ENCODE data around the gene SHISA2.

- TF ChIP-seq, protein P1, sequence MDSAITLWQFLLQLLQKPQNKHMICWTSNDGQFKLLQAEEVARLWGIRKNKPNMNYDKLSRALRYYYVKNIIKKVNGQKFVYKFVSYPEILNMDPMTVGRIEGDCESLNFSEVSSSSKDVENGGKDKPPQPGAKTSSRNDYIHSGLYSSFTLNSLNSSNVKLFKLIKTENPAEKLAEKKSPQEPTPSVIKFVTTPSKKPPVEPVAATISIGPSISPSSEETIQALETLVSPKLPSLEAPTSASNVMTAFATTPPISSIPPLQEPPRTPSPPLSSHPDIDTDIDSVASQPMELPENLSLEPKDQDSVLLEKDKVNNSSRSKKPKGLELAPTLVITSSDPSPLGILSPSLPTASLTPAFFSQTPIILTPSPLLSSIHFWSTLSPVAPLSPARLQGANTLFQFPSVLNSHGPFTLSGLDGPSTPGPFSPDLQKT (IDR thresholded peaks at IDR 0.05; ENCODE audit: borderline replicate concordance, low read depth, low read length): no peak
- TF ChIP-seq, protein P2, sequence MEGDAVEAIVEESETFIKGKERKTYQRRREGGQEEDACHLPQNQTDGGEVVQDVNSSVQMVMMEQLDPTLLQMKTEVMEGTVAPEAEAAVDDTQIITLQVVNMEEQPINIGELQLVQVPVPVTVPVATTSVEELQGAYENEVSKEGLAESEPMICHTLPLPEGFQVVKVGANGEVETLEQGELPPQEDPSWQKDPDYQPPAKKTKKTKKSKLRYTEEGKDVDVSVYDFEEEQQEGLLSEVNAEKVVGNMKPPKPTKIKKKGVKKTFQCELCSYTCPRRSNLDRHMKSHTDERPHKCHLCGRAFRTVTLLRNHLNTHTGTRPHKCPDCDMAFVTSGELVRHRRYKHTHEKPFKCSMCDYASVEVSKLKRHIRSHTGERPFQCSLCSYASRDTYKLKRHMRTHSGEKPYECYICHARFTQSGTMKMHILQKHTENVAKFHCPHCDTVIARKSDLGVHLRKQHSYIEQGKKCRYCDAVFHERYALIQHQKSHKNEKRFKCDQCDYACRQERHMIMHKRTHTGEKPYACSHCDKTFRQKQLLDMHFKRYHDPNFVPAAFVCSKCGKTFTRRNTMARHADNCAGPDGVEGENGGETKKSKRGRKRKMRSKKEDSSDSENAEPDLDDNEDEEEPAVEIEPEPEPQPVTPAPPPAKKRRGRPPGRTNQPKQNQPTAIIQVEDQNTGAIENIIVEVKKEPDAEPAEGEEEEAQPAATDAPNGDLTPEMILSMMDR (tag by site-specific recombination; IDR thresholded peaks at IDR 0.05): no peak
- TF ChIP-seq, protein P3, sequence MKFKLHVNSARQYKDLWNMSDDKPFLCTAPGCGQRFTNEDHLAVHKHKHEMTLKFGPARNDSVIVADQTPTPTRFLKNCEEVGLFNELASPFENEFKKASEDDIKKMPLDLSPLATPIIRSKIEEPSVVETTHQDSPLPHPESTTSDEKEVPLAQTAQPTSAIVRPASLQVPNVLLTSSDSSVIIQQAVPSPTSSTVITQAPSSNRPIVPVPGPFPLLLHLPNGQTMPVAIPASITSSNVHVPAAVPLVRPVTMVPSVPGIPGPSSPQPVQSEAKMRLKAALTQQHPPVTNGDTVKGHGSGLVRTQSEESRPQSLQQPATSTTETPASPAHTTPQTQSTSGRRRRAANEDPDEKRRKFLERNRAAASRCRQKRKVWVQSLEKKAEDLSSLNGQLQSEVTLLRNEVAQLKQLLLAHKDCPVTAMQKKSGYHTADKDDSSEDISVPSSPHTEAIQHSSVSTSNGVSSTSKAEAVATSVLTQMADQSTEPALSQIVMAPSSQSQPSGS (tag by site-specific recombination; IDR thresholded peaks at IDR 0.05; ENCODE audit: low read depth): no peak
- no peak for TF ChIP-seq ZFP37 (tag by site-specific recombination; IDR thresholded peaks at IDR 0.05)
- no peak for TF ChIP-seq MZF1 (tag by site-specific recombination; IDR thresholded peaks at IDR 0.05; ENCODE audit: borderline replicate concordance)
- TF ChIP-seq ZNF16 (tag by site-specific recombination; IDR thresholded peaks at IDR 0.05; ENCODE audit: low read depth): no peak
- TF ChIP-seq TCF7L2 (IDR thresholded peaks at IDR 0.05; ENCODE audit: borderline replicate concordance, low read depth, low read length): no peak
- TF ChIP-seq, protein P4, sequence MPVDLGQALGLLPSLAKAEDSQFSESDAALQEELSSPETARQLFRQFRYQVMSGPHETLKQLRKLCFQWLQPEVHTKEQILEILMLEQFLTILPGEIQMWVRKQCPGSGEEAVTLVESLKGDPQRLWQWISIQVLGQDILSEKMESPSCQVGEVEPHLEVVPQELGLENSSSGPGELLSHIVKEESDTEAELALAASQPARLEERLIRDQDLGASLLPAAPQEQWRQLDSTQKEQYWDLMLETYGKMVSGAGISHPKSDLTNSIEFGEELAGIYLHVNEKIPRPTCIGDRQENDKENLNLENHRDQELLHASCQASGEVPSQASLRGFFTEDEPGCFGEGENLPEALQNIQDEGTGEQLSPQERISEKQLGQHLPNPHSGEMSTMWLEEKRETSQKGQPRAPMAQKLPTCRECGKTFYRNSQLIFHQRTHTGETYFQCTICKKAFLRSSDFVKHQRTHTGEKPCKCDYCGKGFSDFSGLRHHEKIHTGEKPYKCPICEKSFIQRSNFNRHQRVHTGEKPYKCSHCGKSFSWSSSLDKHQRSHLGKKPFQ (tag by site-specific recombination; IDR thresholded peaks at IDR 0.05): no peak
- TF ChIP-seq, protein P5, sequence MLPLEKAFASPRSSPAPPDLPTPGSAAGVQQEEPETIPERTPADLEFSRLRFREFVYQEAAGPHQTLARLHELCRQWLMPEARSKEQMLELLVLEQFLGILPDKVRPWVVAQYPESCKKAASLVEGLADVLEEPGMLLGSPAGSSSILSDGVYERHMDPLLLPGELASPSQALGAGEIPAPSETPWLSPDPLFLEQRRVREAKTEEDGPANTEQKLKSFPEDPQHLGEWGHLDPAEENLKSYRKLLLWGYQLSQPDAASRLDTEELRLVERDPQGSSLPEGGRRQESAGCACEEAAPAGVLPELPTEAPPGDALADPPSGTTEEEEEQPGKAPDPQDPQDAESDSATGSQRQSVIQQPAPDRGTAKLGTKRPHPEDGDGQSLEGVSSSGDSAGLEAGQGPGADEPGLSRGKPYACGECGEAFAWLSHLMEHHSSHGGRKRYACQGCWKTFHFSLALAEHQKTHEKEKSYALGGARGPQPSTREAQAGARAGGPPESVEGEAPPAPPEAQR (tag by site-specific recombination; IDR thresholded peaks at IDR 0.05): no peak
- TF ChIP-seq ZNF530 (tag by site-specific recombination; IDR thresholded peaks at IDR 0.05; ENCODE audit: low read depth): no peak
- no peak for TF ChIP-seq GFI1B (tag by site-specific recombination; IDR thresholded peaks at IDR 0.05)
- TF ChIP-seq, protein P6, sequence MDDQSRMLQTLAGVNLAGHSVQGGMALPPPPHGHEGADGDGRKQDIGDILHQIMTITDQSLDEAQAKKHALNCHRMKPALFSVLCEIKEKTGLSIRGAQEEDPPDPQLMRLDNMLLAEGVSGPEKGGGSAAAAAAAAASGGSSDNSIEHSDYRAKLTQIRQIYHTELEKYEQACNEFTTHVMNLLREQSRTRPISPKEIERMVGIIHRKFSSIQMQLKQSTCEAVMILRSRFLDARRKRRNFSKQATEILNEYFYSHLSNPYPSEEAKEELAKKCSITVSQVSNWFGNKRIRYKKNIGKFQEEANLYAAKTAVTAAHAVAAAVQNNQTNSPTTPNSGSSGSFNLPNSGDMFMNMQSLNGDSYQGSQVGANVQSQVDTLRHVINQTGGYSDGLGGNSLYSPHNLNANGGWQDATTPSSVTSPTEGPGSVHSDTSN (CRISPR knock-in tag; IDR thresholded peaks at IDR 0.05): no peak
- TF ChIP-seq MYNN (tag by site-specific recombination; IDR thresholded peaks at IDR 0.05; ENCODE audit: borderline replicate concordance): no peak
Measured at GRCh38 chr13:26019881-26020870, 31.6 kb downstream of the SHISA2 start.

All from HEK293 (cell line).